Glutamatergic neuron (in vitro differentiated cells): ENCODE data around the gene GFM1. TPM values are rescaled to one million over a fixed set of nuclear protein-coding genes. Genes with fewer than 3 reads are reported as not detected.

ENCODE experiments used
- DNase-seq: peaks from one replicate; pipeline ENCODE4 v3.0.0; 2022
- H3K27ac Mint-ChIP-seq: one replicate; pipeline ENCODE4 v1.8.0; 2020; ENCODE audit warnings: mild to moderate bottlenecking, mixed read lengths, inconsistent platforms; ENCODE audit not compliant: unreplicated experiment
- H3K27me3 Mint-ChIP-seq: one replicate; pipeline ENCODE4 v1.8.0; 2020; ENCODE audit warnings: mild to moderate bottlenecking, moderate library complexity, mixed read lengths, inconsistent platforms; ENCODE audit not compliant: unreplicated experiment
- H3K36me3 Mint-ChIP-seq: one replicate; pipeline ENCODE4 v1.8.0; 2020; ENCODE audit warnings: mild to moderate bottlenecking, mixed read lengths, inconsistent platforms; ENCODE audit not compliant: unreplicated experiment
- H3K4me1 Mint-ChIP-seq: one replicate; pipeline ENCODE4 v1.8.0; 2020; ENCODE audit warnings: mild to moderate bottlenecking, low read depth, mixed read lengths, inconsistent platforms; ENCODE audit not compliant: unreplicated experiment
- H3K4me3 Mint-ChIP-seq: one replicate; pipeline ENCODE4 v1.8.0; 2020; ENCODE audit warnings: mild to moderate bottlenecking, mixed read lengths, inconsistent platforms; ENCODE audit not compliant: unreplicated experiment
- H3K9me3 Mint-ChIP-seq: one replicate; pipeline ENCODE4 v1.8.0; 2020; ENCODE audit warnings: mild to moderate bottlenecking, moderate library complexity, mixed read lengths, inconsistent platforms; ENCODE audit not compliant: unreplicated experiment
- total RNA-seq: library from RNA; stranded (reverse); fragmentation: NEBNext Ultra II Directional; extraction: Animal tissue kit (Norgen Biotek cat#: 25700); gene quantifications from one replicate; pipeline ENCODE4 v1.2.1, GENCODE V29; 2021; ENCODE audit not compliant: unreplicated experiment
- TF ChIP-seq, protein P1 (sequence below): fragments of 200-600 bp; sonication (generic); IDR thresholded peaks from one replicate; pipeline ENCODE4 v1.5.0; 2021; ENCODE audit not compliant: partially characterized antibody, unreplicated experiment

Gene GFM1
- total RNA-seq, 1 donor from 2014 or later: 61.4 TPM

GRCh38 chr3:158660711-158661110, 16.4 kb downstream of the GFM1 start:
- no peaks in the 10 kb centered on the region for H3K4me1 Mint-ChIP-seq
- H3K27ac Mint-ChIP-seq: no peak overlapping the region
- no peak for DNase-seq
- H3K27me3 Mint-ChIP-seq: peaks cover 2% of the 10 kb centered on the region
- H3K36me3 Mint-ChIP-seq: no peaks in the 10 kb centered on the region
- no peak overlapping the region for H3K4me3 Mint-ChIP-seq
- TF ChIP-seq, protein P1, sequence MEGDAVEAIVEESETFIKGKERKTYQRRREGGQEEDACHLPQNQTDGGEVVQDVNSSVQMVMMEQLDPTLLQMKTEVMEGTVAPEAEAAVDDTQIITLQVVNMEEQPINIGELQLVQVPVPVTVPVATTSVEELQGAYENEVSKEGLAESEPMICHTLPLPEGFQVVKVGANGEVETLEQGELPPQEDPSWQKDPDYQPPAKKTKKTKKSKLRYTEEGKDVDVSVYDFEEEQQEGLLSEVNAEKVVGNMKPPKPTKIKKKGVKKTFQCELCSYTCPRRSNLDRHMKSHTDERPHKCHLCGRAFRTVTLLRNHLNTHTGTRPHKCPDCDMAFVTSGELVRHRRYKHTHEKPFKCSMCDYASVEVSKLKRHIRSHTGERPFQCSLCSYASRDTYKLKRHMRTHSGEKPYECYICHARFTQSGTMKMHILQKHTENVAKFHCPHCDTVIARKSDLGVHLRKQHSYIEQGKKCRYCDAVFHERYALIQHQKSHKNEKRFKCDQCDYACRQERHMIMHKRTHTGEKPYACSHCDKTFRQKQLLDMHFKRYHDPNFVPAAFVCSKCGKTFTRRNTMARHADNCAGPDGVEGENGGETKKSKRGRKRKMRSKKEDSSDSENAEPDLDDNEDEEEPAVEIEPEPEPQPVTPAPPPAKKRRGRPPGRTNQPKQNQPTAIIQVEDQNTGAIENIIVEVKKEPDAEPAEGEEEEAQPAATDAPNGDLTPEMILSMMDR: no peak
- no peaks in the 10 kb centered on the region for H3K9me3 Mint-ChIP-seq

DNA sequence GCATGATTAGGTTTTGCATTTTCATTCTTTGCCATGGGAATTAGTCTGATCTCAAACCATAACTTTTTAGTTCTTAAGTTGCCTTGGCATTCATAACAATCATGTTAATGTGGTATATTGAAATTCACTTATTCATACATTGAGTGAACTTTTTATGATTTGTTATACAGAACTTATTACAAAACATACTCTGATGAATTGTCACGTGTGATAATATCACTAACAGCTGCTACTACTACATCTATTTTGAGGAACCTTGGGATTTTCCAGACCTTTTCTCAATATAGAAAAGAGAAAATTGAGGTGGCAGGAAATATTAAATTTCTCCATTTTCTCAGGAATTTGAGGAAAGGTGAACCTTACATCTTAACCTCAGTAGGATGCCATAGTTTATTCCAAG, 18.9 kb downstream of the GFM1 start:
- no peaks in the 10 kb centered on the region for H3K27me3 Mint-ChIP-seq
- TF ChIP-seq, protein P1: no peak
- H3K36me3 Mint-ChIP-seq: no peaks in the 10 kb centered on the region
- no peak overlapping the region for H3K27ac Mint-ChIP-seq
- H3K9me3 Mint-ChIP-seq: no peaks in the 10 kb centered on the region
- no peak overlapping the region for H3K4me3 Mint-ChIP-seq
- H3K4me1 Mint-ChIP-seq: no peaks in the 10 kb centered on the region
- no peak for DNase-seq

GRCh38 chr3:158663832-158664231, 19.5 kb downstream of the GFM1 start:
- TF ChIP-seq, protein P1: no peak
- Mint-ChIP-seq H3K27ac (no peak overlapping the region), H3K27me3 (no peaks in the 10 kb centered on the region)

GRCh38 chr3:158666416-158666815, 22.1 kb downstream of the GFM1 start:
- TF ChIP-seq, protein P1: no peak
- H3K4me1 Mint-ChIP-seq: no peaks in the 10 kb centered on the region
- DNase-seq: no peak
- H3K9me3 Mint-ChIP-seq: no peaks in the 10 kb centered on the region
- H3K36me3 Mint-ChIP-seq: no peaks in the 10 kb centered on the region
- no peak overlapping the region for H3K4me3 Mint-ChIP-seq
- no peaks in the 10 kb centered on the region for H3K27me3 Mint-ChIP-seq
- no peak overlapping the region for H3K27ac Mint-ChIP-seq

More at GRCh38 chr3:158663832-158664231, 19.5 kb downstream of the GFM1 start:
- H3K36me3 Mint-ChIP-seq: no peaks in the 10 kb centered on the region
- no peak for DNase-seq
- H3K4me3 Mint-ChIP-seq: no peak overlapping the region
- H3K9me3 Mint-ChIP-seq: no peaks in the 10 kb centered on the region
- H3K4me1 Mint-ChIP-seq: no peaks in the 10 kb centered on the region

DNA sequence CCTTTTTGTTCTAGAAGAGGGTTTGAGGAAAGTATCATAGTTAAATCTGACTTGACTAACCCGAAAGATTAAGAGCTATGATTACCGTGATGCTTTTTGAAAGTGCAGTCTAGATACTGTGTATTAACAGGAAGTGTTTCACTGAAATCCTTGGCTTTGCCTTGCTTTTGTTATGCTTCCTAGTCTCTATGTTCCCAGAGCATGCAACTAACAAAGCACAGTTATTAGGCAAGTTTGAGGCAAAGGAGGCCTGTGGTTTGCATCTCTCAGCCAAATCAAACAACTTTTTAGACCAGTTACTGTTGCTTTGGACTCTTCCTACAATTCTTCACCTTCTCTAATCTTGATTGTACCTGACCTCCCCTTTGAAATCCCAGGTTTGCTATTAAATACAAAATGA, 24.2 kb downstream of the GFM1 start:
- peaks cover 2% of the 10 kb centered on the region for H3K9me3 Mint-ChIP-seq
- TF ChIP-seq, protein P1: no peak
- H3K27ac Mint-ChIP-seq: no peak overlapping the region
- no peak overlapping the region for H3K4me3 Mint-ChIP-seq
- no peaks in the 10 kb centered on the region for H3K27me3 Mint-ChIP-seq
- no peak for DNase-seq
- H3K36me3 Mint-ChIP-seq: no peaks in the 10 kb centered on the region
- no peaks in the 10 kb centered on the region for H3K4me1 Mint-ChIP-seq
